Right atrium auricular region (tissue), 2 donors: ENCODE measurements around the gene TAMALIN. TPM values are rescaled to one million over a fixed set of nuclear protein-coding genes. Genes with fewer than 3 reads are reported as not detected.
A peak's percentile ranks its signal among the peaks of the same experiment; 100 is the strongest.

Experiments
- DNase-seq: peaks from one replicate; pipeline ENCODE4 v3.0.0-alpha.2; 2019; ENCODE audit warnings: low spot score
- H3K27ac ChIP-seq, 2 donors: fragments of 200-600 bp; sonication (generic); 1 replicate in 1 of 2; 2 replicates in 1 of 2; pipeline ENCODE4 v1.5.1; 2016 to 2019
- H3K27me3 ChIP-seq, 2 donors: fragments of 200-600 bp; sonication (generic); one replicate each; pipeline versions ENCODE4 v1.5.1 to v1.6.0; 2017 to 2019
- H3K36me3 ChIP-seq: fragments of 200-600 bp; sonication (generic); one replicate; pipeline ENCODE4 v1.5.1; 2016
- H3K4me1 ChIP-seq, 2 donors: fragments of 200-600 bp; sonication (generic); one replicate each; pipeline versions ENCODE4 v1.5.1 to v1.6.0; 2017 to 2019
- H3K4me3 ChIP-seq, 2 donors: fragments of 200-600 bp; sonication (generic); 1 replicate in 1 of 2; 2 replicates in 1 of 2; pipeline ENCODE4 v1.5.1; 2017 to 2019; ENCODE audit warnings: mild to moderate bottlenecking in 1 of 2, moderate library complexity in 1 of 2
- H3K9me3 ChIP-seq, 2 donors: fragments of 200-600 bp; sonication (generic); one replicate each; pipeline ENCODE4 v1.5.1; 2019
- total RNA-seq, 2 donors: library from RNA; depleted of rRNA; stranded (reverse); fragments of >200 nt; gene quantifications; one replicate each; pipeline ENCODE4 v1.1.0, GENCODE V29; 2016
- TF ChIP-seq, protein P1 (sequence below), 2 donors: fragments of 200-600 bp; sonication (generic); IDR thresholded peaks; one replicate each; pipeline ENCODE4 v1.5.1; 2019; ENCODE audit warnings: antibody characterized with exemption in 2 of 2

Gene TAMALIN
- total RNA-seq, 2 donors from 2014 or later = 17.6 to 23.2 TPM

DNA sequence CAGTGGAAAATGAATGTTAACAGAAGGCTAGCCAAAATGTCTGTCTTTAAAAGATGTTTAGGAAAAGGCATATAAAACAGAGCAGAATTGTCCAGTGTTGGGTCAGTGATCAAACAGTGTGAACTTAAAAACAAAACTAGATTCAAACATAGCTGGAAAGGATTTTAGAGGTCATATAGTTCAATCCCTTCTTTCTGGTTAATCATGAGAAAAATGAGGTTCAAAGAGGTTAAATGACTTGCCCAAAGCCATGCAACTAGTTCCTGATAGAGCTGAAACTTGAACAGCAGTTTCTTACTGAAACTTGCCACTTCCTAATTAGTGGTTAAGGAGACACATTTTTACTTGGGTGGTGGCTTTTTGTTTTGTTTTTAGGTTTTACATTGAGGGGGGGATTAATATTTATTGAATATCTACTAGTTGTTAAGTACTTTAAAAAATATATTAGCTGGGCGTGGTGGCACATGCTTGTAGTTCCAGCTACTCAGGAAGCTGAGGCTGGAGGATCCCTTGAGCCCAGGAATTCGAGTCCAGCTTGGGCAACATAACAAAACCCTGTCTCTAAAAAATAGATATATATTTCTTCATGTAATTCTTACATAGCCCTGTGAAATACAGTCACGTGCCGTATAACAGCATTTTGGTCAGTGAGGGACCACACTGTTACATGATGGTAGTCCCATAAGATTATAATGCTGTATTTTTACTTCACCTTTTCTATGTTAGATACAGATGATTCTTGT is 34.9 kb upstream of the TAMALIN start:
- DNase-seq = no peak
- no peak overlapping the region for H3K4me3 ChIP-seq
- H3K4me1 ChIP-seq = peaks cover 6 to 29% of the 10 kb centered on the region in 2 donors

DNA sequence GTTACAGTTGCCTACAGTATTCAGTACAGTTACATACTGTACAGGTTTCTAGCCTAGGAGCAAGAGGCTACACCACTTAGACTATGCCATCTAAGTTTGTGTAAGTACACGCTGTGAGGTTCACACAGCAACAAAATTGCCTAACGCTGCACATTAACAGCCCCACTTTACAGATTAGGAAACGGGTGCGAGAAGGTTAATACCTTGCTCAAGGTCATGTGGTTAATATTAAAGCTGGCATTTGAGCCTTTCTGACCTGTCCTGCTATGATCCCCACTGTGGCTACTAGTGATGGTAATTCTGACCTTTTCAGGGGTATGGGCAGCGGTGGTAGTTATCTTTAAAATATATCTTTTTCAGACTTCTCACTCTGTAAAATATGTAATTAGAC is 34.3 kb upstream of the TAMALIN start:
- Histone ChIP-seq H3K27ac (peak overlapping the region; percentile 17 to 20), H3K9me3 (no peaks in the 10 kb centered on the region), H3K27me3 (no peaks in the 10 kb centered on the region), H3K4me3 (no peak overlapping the region), H3K36me3 (peaks cover 19% of the 10 kb centered on the region), H3K4me1 (peaks cover 6 to 29% of the 10 kb centered on the region in 2 donors)
- TF ChIP-seq, protein P1, sequence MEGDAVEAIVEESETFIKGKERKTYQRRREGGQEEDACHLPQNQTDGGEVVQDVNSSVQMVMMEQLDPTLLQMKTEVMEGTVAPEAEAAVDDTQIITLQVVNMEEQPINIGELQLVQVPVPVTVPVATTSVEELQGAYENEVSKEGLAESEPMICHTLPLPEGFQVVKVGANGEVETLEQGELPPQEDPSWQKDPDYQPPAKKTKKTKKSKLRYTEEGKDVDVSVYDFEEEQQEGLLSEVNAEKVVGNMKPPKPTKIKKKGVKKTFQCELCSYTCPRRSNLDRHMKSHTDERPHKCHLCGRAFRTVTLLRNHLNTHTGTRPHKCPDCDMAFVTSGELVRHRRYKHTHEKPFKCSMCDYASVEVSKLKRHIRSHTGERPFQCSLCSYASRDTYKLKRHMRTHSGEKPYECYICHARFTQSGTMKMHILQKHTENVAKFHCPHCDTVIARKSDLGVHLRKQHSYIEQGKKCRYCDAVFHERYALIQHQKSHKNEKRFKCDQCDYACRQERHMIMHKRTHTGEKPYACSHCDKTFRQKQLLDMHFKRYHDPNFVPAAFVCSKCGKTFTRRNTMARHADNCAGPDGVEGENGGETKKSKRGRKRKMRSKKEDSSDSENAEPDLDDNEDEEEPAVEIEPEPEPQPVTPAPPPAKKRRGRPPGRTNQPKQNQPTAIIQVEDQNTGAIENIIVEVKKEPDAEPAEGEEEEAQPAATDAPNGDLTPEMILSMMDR (IDR thresholded peaks at IDR 0.05) = no peak
- no peak for DNase-seq

More for the DNA sequence above, 34.9 kb upstream of the TAMALIN start:
- peak overlapping the region in 1 of 2 donors; percentile 17 for H3K27ac ChIP-seq
- TF ChIP-seq, protein P1 (IDR thresholded peaks at IDR 0.05) = no peak
- H3K9me3 ChIP-seq = no peaks in the 10 kb centered on the region
- peaks cover 18% of the 10 kb centered on the region for H3K36me3 ChIP-seq
- no peaks in the 10 kb centered on the region for H3K27me3 ChIP-seq

DNA sequence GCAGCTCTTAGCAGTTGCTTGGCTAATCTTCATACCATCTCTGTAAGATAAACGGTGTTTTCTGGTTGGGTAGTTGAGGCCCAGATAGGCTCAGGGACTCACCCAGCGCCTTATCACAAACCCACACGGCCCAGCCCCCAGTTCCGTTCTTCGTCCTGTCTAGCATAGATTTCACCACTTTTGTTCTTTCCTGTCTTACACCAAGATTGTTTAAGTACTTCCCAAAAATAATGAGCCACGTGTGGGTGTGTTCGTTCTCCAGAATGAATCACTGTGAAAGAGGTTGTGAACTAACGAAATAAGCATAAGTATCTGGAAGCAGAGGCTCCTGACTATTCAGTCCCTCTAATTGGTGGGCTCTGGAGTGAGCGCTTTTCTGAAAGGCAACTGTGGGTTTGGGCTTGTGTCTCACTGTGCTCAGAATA is 33.9 kb upstream of the TAMALIN start:
- peak overlapping the region; percentile 17 to 20 for H3K27ac ChIP-seq
- peaks cover 21% of the 10 kb centered on the region for H3K36me3 ChIP-seq
- H3K4me1 ChIP-seq = peaks cover 6 to 29% of the 10 kb centered on the region in 2 donors
- no peaks in the 10 kb centered on the region for H3K27me3 ChIP-seq
- TF ChIP-seq, protein P1 (IDR thresholded peaks at IDR 0.05) = no peak
- H3K9me3 ChIP-seq = no peaks in the 10 kb centered on the region
- peak; percentile 75 for DNase-seq
- no peak overlapping the region for H3K4me3 ChIP-seq

DNA sequence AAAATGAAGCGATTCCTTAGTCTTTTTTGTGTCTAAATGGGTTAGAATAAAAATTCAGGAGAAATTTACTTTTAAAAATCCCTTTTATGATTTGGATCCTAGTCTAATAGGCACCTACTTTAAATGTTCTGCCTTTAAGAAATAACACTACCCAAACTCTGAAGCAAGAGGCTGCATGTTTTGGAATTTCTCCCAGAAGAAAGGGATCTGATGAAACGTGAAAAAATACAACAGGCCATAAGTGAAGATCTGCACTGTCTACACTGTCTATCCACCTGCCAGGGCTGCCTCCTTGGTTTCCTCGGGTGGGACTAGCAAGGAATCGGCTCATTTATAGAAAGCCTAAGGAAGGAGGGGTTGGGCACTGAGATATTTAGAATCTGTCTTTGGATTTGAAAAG is 33.2 kb upstream of the TAMALIN start:
- no peaks in the 10 kb centered on the region for H3K9me3 ChIP-seq
- DNase-seq = no peak
- peak overlapping the region in 1 of 2 donors; percentile 20 for H3K27ac ChIP-seq
- TF ChIP-seq, protein P1 (IDR thresholded peaks at IDR 0.05) = no peak
- no peak overlapping the region for H3K4me3 ChIP-seq
- no peaks in the 10 kb centered on the region for H3K27me3 ChIP-seq
- peaks cover 6 to 29% of the 10 kb centered on the region in 2 donors for H3K4me1 ChIP-seq
- peaks cover 27% of the 10 kb centered on the region for H3K36me3 ChIP-seq

DNA sequence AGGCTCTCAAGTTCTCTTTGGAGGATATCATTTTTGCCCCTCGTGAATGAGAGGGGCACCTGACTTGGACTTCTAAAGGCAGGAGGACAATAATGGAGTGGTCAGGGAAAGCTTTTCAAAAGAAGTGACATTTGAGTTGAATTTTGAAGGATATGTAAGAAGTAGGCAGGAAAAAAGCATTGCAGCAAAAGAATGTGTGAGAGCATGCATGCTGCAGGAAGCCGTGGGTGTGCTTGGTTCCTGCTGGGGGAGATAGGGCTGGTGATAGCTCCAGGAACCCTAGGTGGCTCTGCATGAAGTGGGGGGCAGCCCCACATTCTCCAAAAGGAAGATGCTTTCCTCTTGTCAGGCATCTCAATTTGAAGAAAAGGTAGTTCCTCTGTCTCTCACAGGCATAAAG is 32.1 kb upstream of the TAMALIN start:
- no peak overlapping the region for H3K27ac ChIP-seq
- H3K4me1 ChIP-seq = peaks cover 6 to 29% of the 10 kb centered on the region in 2 donors

More for the DNA sequence above, 32.1 kb upstream of the TAMALIN start:
- H3K27me3 ChIP-seq = no peaks in the 10 kb centered on the region
- TF ChIP-seq, protein P1 (IDR thresholded peaks at IDR 0.05) = no peak
- no peak for DNase-seq
- peaks cover 27% of the 10 kb centered on the region for H3K36me3 ChIP-seq
- no peaks in the 10 kb centered on the region for H3K9me3 ChIP-seq
- H3K4me3 ChIP-seq = no peak overlapping the region
